CD14-positive monocyte (primary cell): ENCODE measurements around the gene KRT76. TPM values are rescaled to one million over a fixed set of nuclear protein-coding genes. Genes with fewer than 3 reads are reported as not detected.

Experiments
- DNase-seq, 3 donors: peaks; one replicate each; pipeline ENCODE4 v3.0.0-alpha.2; 2011 to 2022
- H2AFZ ChIP-seq: 2 replicates; pipeline ENCODE4 v1.6.0; 2012; ENCODE audit warnings: mild to moderate bottlenecking, low read depth, low read length, inconsistent platforms; ENCODE audit not compliant: insufficient read depth, poor library complexity, severe bottlenecking
- H3K27ac ChIP-seq, 2 donors: 1 replicate in 1 of 2; 2 replicates in 1 of 2; pipeline ENCODE4 v1.5.1; 2012 to 2013; ENCODE audit warnings: low read length in 2 of 2, control low read depth in 1 of 2, inconsistent platforms in 1 of 2, low read depth in 1 of 2, mild to moderate bottlenecking in 1 of 2
- H3K27me3 ChIP-seq, 2 donors: one replicate each; pipeline versions ENCODE4 v1.6.0 to v1.6.1; 2011 to 2013; ENCODE audit warnings: low read length in 2 of 2; ENCODE audit not compliant: control insufficient read depth in 2 of 2, insufficient read depth in 2 of 2
- H3K36me3 ChIP-seq, 2 donors: replicated peaks in 1 of 2; 1 replicate in 1 of 2; 2 replicates in 1 of 2; pipeline versions ENCODE4 v1.5.1 to v1.6.1; 2012 to 2013; ENCODE audit warnings: low read length in 2 of 2, control low read depth in 1 of 2, inconsistent platforms in 1 of 2, mild to moderate bottlenecking in 1 of 2; ENCODE audit not compliant: insufficient read depth in 2 of 2, control insufficient read depth in 1 of 2
- H3K4me1 ChIP-seq, 2 donors: 1 replicate in 1 of 2; 2 replicates in 1 of 2; pipeline versions ENCODE4 v1.5.1 to v1.6.1; 2012 to 2013; ENCODE audit warnings: low read length in 2 of 2, control low read depth in 1 of 2, inconsistent platforms in 1 of 2, mild to moderate bottlenecking in 1 of 2, moderate library complexity in 1 of 2; ENCODE audit not compliant: insufficient read depth in 2 of 2, control insufficient read depth in 1 of 2
- H3K4me2 ChIP-seq: replicated peaks from 2 replicates; pipeline ENCODE3; 2012; ENCODE audit warnings: low read length, moderate library complexity, mild to moderate bottlenecking; ENCODE audit not compliant: poor library complexity, severe bottlenecking; ENCODE audit errors: extremely low read depth
- H3K4me3 ChIP-seq, 3 experiments: fragments of 200-600 bp in 1 of 3; sonication (generic) in 1 of 3; replicated peaks in 1 of 3; 1 replicate in 2 of 3; 2 replicates in 1 of 3; pipeline ENCODE4 v1.5.1; 2011 to 2013; ENCODE audit warnings: low read length in 3 of 3, mild to moderate bottlenecking in 3 of 3, control low read depth in 2 of 3, low read depth in 2 of 3, inconsistent platforms in 1 of 3, moderate library complexity in 1 of 3
- H3K79me2 ChIP-seq: 2 replicates; pipeline ENCODE4 v1.6.0; 2012; ENCODE audit warnings: mild to moderate bottlenecking, control low read depth, inconsistent platforms, low read length, moderate library complexity; ENCODE audit not compliant: insufficient read depth
- H3K9ac ChIP-seq: 2 replicates; pipeline ENCODE4 v1.6.0; 2017; ENCODE audit warnings: low read length, mild to moderate bottlenecking; ENCODE audit not compliant: insufficient read depth, poor library complexity, severe bottlenecking
- H3K9me3 ChIP-seq, 2 donors: replicated peaks in 1 of 2; 1 replicate in 1 of 2; 2 replicates in 1 of 2; pipeline versions ENCODE4 v1.5.1 to v1.6.1; 2012 to 2013; ENCODE audit warnings: low read length in 2 of 2, control low read depth in 1 of 2; ENCODE audit not compliant: control insufficient read depth in 1 of 2, insufficient read depth in 1 of 2
- H4K20me1 ChIP-seq: 2 replicates; pipeline ENCODE4 v1.6.0; 2012; ENCODE audit warnings: mild to moderate bottlenecking, low read length, control low read depth, moderate library complexity; ENCODE audit not compliant: insufficient read depth
- H3K27ac Mint-ChIP-seq, 7 donors: one replicate each; pipeline ENCODE4 v1.8.0; 2020; ENCODE audit warnings: mild to moderate bottlenecking in 7 of 7, mixed read lengths in 7 of 7, moderate library complexity in 6 of 7, inconsistent platforms in 2 of 7
- H3K27me3 Mint-ChIP-seq, 3 donors: one replicate each; pipeline ENCODE4 v1.8.0; 2021 to 2022; ENCODE audit warnings: low read depth in 3 of 3, mild to moderate bottlenecking in 3 of 3, mixed read lengths in 3 of 3, moderate library complexity in 3 of 3, inconsistent platforms in 1 of 3
- H3K36me3 Mint-ChIP-seq, 2 donors: one replicate each; pipeline ENCODE4 v1.8.0; 2020; ENCODE audit warnings: mixed read lengths in 2 of 2, inconsistent platforms in 1 of 2, mild to moderate bottlenecking in 1 of 2
- H3K4me1 Mint-ChIP-seq: one replicate; pipeline ENCODE4 v1.8.0; 2020; ENCODE audit warnings: mild to moderate bottlenecking, mixed read lengths
- H3K4me3 Mint-ChIP-seq, 2 donors: one replicate each; pipeline ENCODE4 v1.8.0; 2020; ENCODE audit warnings: mild to moderate bottlenecking in 2 of 2, mixed read lengths in 2 of 2, moderate library complexity in 1 of 2
- H3K9me3 Mint-ChIP-seq, 7 donors: one replicate each; pipeline ENCODE4 v1.8.0; 2020 to 2022; ENCODE audit warnings: mixed read lengths in 7 of 7, mild to moderate bottlenecking in 6 of 7, moderate library complexity in 6 of 7, inconsistent platforms in 2 of 7
- CTCF ChIP-seq: fragments of 200-600 bp; IDR thresholded peaks from one replicate; pipeline ENCODE4 v1.8.0; 2022; ENCODE audit warnings: antibody characterized with exemption, mild to moderate bottlenecking
- whole genome bisulfite sequencing: methylation state at CpG from one replicate; pipeline ENCODE4 v1.1.5; 2013; ENCODE audit warnings: missing lambda C conversion rate; ENCODE audit not compliant: insufficient coverage; 5-methylcytosine and 5-hydroxymethylcytosine counted together
- intact Hi-C, 2 donors: fragments of 100-400 bp; cut with micrococcal nuclease; formaldehyde crosslinking; loops; one replicate each; pipeline versions ENCODE4 v1.15.0 to v1.15.1; 2023
- polyA plus RNA-seq, 3 donors: library from polyadenylated mRNA; depleted of rRNA in 1 of 3; unstranded in 2 of 3; stranded (reverse) in 1 of 3; fragments of 300-500 nt in 2 of 3; fragments of >200 nt in 1 of 3; fragmentation: Illumina TruSeq in 2 of 3; gene quantifications; 1 replicate in 2 of 3; 2 replicates in 1 of 3; pipeline ENCODE4 v1.2.3, GENCODE V29; 2012 to 2021

Gene KRT76
- polyA plus RNA-seq, 3 donors, result not detected

GRCh38 chr12:52791271-52792184 lies 14.4 kb upstream of the KRT76 start:
- no peak overlapping the region for H3K4me3 ChIP-seq
- H3K79me2 ChIP-seq, result no peaks in the 10 kb centered on the region
- no peak overlapping the region for H2AFZ ChIP-seq
- no peak overlapping the region for H3K4me2 ChIP-seq
- Mint-ChIP-seq H3K4me1 (peaks cover 5% of the 10 kb centered on the region), H3K27me3 (peaks cover 28 to 40% (median 28%) of the 10 kb centered on the region in 3 donors), H3K9me3 (peaks cover 0 to 5% (median 0%) of the 10 kb centered on the region in 7 donors), H3K4me3 (peak overlapping the region in 1 of 2 donors; percentile 33), H3K27ac (no peak overlapping the region), H3K36me3 (no peaks in the 10 kb centered on the region)
- H3K27me3 ChIP-seq, result peaks cover 6 to 19% of the 10 kb centered on the region in 2 donors
- no peaks in the 10 kb centered on the region for H3K9me3 ChIP-seq
- intact Hi-C loops, result no loop called here
- no peak overlapping the region for H3K27ac ChIP-seq
- TF ChIP-seq CTCF, result no peak
- DNase-seq, result no peak
- H3K36me3 ChIP-seq, result no peaks in the 10 kb centered on the region
- WGBS, result 94% methylated on average over 7 of the region's 12 CpGs
- no peak overlapping the region for H3K9ac ChIP-seq
- H4K20me1 ChIP-seq, result no peaks in the 10 kb centered on the region
- H3K4me1 ChIP-seq, result no peaks in the 10 kb centered on the region

- WGBS, result 72% methylated on average over 13 of the region's 19 CpGs
- no peaks in the 10 kb centered on the region for H3K4me1 ChIP-seq
- peak overlapping the region in 1 of 2 donors; percentile 58 for H3K4me3 Mint-ChIP-seq
- H3K27me3 ChIP-seq, result peaks cover 6 to 19% of the 10 kb centered on the region in 2 donors
- H3K4me2 ChIP-seq, result no peak overlapping the region
- H3K4me3 ChIP-seq, result no peak overlapping the region
- H2AFZ ChIP-seq, result no peak overlapping the region
- no peaks in the 10 kb centered on the region for H3K79me2 ChIP-seq
- H3K27ac ChIP-seq, result no peak overlapping the region
- H3K36me3 Mint-ChIP-seq, result no peaks in the 10 kb centered on the region
- peaks cover 28 to 40% (median 30%) of the 10 kb centered on the region in 3 donors for H3K27me3 Mint-ChIP-seq
- peaks cover 5% of the 10 kb centered on the region for H3K4me1 Mint-ChIP-seq
- H3K36me3 ChIP-seq, result no peaks in the 10 kb centered on the region
- H4K20me1 ChIP-seq, result no peaks in the 10 kb centered on the region
- intact Hi-C loops, result no loop called here
- H3K9me3 Mint-ChIP-seq, result peaks cover 0 to 6% (median 0%) of the 10 kb centered on the region in 7 donors
- no peak for TF ChIP-seq CTCF
- no peaks in the 10 kb centered on the region for H3K9me3 ChIP-seq
- H3K9ac ChIP-seq, result no peak overlapping the region
- peak overlapping the region in 1 of 7 donors; percentile 55 for H3K27ac Mint-ChIP-seq
- DNase-seq, result no peak
Measured at GRCh38 chr12:52790427-52791270, 13.5 kb upstream of the KRT76 start.
